ENCODE measurements around the gene TACR2.

The TACR2 gene

GRCh38 chr10:69416695-69417094 is at the start of gene TACR2:
Gene TACR2 (minus strand): TSS chr10:69416918. CDS start chr10:69416323, 595 bp downstream.
- no peak within 1 kb of the TSS for H3K4me3 ChIP-seq (ENCODE audit: low read length)
- H4K20me1 ChIP-seq (ENCODE audit: insufficient read depth, low read length) = no peaks in the 10 kb centered on the region
- H3K4me1 ChIP-seq (ENCODE audit: low read length) = no peaks in the 10 kb centered on the region
- no peak within 1 kb of the TSS for H3K4me2 ChIP-seq (ENCODE audit: low read length)
- no peak within 1 kb of the TSS for H3K9ac ChIP-seq (ENCODE audit: low read length)
- no peaks in the 10 kb centered on the region for H3K36me3 ChIP-seq (replicated peaks; ENCODE audit: low read depth, low read length)
- H3K79me2 ChIP-seq (ENCODE audit: low read length) = no peaks in the 10 kb centered on the region
- no peaks in the 10 kb centered on the region for H3K27me3 ChIP-seq (ENCODE audit: low read depth, low read length)
- no peaks in the 10 kb centered on the region for H3K9me3 ChIP-seq (ENCODE audit: insufficient read depth, low read length)
- H3K27ac ChIP-seq (ENCODE audit: low read length) = no peak within 1 kb of the TSS
- no peak within 1 kb of the TSS for H2AFZ ChIP-seq (ENCODE audit: low read depth, low read length)
- TF ChIP-seq EZH2phosphoT487 (IDR thresholded peaks at IDR 0.05; ENCODE audit: low read depth) (no peak), CTCF (IDR thresholded peaks at IDR 0.05; ENCODE audit: low read depth, low read length) (no peak)

GRCh38 chr10:69466158-69466490 is 49.4 kb upstream of the TACR2 start:
- no peaks in the 10 kb centered on the region for H3K9me3 ChIP-seq (ENCODE audit: insufficient read depth, low read length)
- H3K27ac ChIP-seq (ENCODE audit: low read length) = no peak overlapping the region
- no peak overlapping the region for H3K4me3 ChIP-seq (ENCODE audit: low read length)
- no peaks in the 10 kb centered on the region for H3K79me2 ChIP-seq (ENCODE audit: low read length)
- H3K9ac ChIP-seq (ENCODE audit: low read length) = no peak overlapping the region
- no peaks in the 10 kb centered on the region for H3K27me3 ChIP-seq (ENCODE audit: low read depth, low read length)
- no peaks in the 10 kb centered on the region for H3K36me3 ChIP-seq (replicated peaks; ENCODE audit: low read depth, low read length)
- no peaks in the 10 kb centered on the region for H4K20me1 ChIP-seq (ENCODE audit: insufficient read depth, low read length)
- TF ChIP-seq EZH2phosphoT487 (IDR thresholded peaks at IDR 0.05; ENCODE audit: low read depth) = no peak
- no peak for TF ChIP-seq CTCF (IDR thresholded peaks at IDR 0.05; ENCODE audit: low read depth, low read length)
- H3K4me1 ChIP-seq (ENCODE audit: low read length) = peaks cover 5% of the 10 kb centered on the region; the same call in 1 of the 2 replicates
- no peak overlapping the region for H3K4me2 ChIP-seq (ENCODE audit: low read length)
- H2AFZ ChIP-seq (ENCODE audit: low read depth, low read length) = no peak overlapping the region

- Histone ChIP-seq H3K27ac (ENCODE audit: low read length) (no peak overlapping the region), H3K4me1 (ENCODE audit: low read length) (no peaks in the 10 kb centered on the region), H3K79me2 (ENCODE audit: low read length) (no peaks in the 10 kb centered on the region), H2AFZ (ENCODE audit: low read depth, low read length) (no peak overlapping the region), H3K27me3 (ENCODE audit: low read depth, low read length) (no peaks in the 10 kb centered on the region), H3K4me2 (ENCODE audit: low read length) (no peak overlapping the region), H3K4me3 (ENCODE audit: low read length) (no peak overlapping the region), H4K20me1 (ENCODE audit: insufficient read depth, low read length) (no peaks in the 10 kb centered on the region), H3K9me3 (ENCODE audit: insufficient read depth, low read length) (no peaks in the 10 kb centered on the region), H3K36me3 (replicated peaks; ENCODE audit: low read depth, low read length) (no peaks in the 10 kb centered on the region), H3K9ac (ENCODE audit: low read length) (no peak overlapping the region)
- no peak for TF ChIP-seq EZH2phosphoT487 (IDR thresholded peaks at IDR 0.05; ENCODE audit: low read depth)
- TF ChIP-seq CTCF (IDR thresholded peaks at IDR 0.05; ENCODE audit: low read depth, low read length) = no peak
Measured at GRCh38 chr10:69465457-69466157, 48.9 kb upstream of the TACR2 start.

- Histone ChIP-seq H4K20me1 (ENCODE audit: insufficient read depth, low read length) (no peaks in the 10 kb centered on the region), H3K4me2 (ENCODE audit: low read length) (no peak overlapping the region), H3K27me3 (ENCODE audit: low read depth, low read length) (no peaks in the 10 kb centered on the region), H3K9me3 (ENCODE audit: insufficient read depth, low read length) (no peaks in the 10 kb centered on the region), H3K36me3 (replicated peaks; ENCODE audit: low read depth, low read length) (no peaks in the 10 kb centered on the region), H3K27ac (ENCODE audit: low read length) (no peak overlapping the region), H3K9ac (ENCODE audit: low read length) (no peak overlapping the region), H3K4me1 (ENCODE audit: low read length) (no peaks in the 10 kb centered on the region), H2AFZ (ENCODE audit: low read depth, low read length) (no peak overlapping the region), H3K79me2 (ENCODE audit: low read length) (no peaks in the 10 kb centered on the region), H3K4me3 (ENCODE audit: low read length) (no peak overlapping the region)
- TF ChIP-seq EZH2phosphoT487 (IDR thresholded peaks at IDR 0.05; ENCODE audit: low read depth) = no peak
- no peak for TF ChIP-seq CTCF (IDR thresholded peaks at IDR 0.05; ENCODE audit: low read depth, low read length)
Measured at GRCh38 chr10:69464801-69465401, 48.2 kb upstream of the TACR2 start.
